ENCODE results near the gene SLC38A8. TPM values are rescaled to one million over a fixed set of nuclear protein-coding genes. Genes with fewer than 3 reads are reported as not detected.

The SLC38A8 gene
- total and polyA plus RNA-seq, 3 donors from 2014 or later: 0.33 to 0.43 (median 0.39) TPM

DNA sequence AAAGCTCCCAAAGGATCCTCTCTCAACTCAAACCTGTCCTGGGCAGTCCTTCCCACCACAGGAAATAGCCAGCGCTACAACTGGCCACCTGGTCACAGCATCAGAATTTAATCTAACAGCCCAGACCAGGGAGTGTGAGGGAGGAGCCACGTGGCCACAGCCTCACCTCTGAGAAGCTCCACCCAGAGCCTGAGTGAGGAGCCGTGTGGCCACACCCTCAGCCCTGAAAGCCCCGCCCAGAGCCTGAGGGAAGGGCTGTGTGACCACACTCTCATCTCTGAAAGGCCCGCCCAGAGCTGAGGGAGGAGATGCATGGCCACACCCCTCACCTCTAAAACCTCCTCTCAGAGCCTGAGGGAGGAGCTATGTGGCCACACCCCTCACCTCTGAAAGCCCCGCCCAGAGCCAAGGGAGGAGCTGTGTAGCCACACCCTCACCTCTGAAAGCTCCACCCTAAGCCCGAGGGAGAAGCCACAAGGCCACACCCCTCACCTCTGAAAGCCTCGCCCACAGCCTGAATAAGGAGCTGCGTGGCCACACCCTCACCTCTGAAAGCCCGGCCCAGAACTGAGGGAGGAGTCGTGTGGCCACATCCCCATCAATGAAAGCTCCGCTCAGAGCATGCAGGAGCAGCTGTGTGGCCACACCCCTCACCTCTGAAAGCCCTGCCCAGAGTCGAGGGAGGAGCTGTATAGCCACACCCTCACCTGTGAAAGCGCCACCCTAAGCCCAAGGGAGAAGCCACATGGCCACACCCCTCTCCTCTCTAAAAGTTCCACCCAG lies 28.6 kb downstream of the SLC38A8 start:
- TF ChIP-seq, protein P1, sequence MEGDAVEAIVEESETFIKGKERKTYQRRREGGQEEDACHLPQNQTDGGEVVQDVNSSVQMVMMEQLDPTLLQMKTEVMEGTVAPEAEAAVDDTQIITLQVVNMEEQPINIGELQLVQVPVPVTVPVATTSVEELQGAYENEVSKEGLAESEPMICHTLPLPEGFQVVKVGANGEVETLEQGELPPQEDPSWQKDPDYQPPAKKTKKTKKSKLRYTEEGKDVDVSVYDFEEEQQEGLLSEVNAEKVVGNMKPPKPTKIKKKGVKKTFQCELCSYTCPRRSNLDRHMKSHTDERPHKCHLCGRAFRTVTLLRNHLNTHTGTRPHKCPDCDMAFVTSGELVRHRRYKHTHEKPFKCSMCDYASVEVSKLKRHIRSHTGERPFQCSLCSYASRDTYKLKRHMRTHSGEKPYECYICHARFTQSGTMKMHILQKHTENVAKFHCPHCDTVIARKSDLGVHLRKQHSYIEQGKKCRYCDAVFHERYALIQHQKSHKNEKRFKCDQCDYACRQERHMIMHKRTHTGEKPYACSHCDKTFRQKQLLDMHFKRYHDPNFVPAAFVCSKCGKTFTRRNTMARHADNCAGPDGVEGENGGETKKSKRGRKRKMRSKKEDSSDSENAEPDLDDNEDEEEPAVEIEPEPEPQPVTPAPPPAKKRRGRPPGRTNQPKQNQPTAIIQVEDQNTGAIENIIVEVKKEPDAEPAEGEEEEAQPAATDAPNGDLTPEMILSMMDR (IDR thresholded peaks at IDR 0.05): no peak
- no peak for TF ChIP-seq POLR2A (IDR thresholded peaks at IDR 0.05)
- Histone ChIP-seq H3K4me3 (no peak overlapping the region), H3K36me3 (ENCODE audit: low read depth, missing control alignments) (no peaks in the 10 kb centered on the region), H3K27me3 (no peaks in the 10 kb centered on the region), H3K27ac (no peak overlapping the region), H3K4me1 (no peaks in the 10 kb centered on the region), H3K9me3 (no peaks in the 10 kb centered on the region)
- intact Hi-C loops (cut with DNase I; ENCODE audit: low total_unique reads): no loop called here
- WGBS, 2 donors: 11 to 21% methylated on average over 9 to 13 of the region's 14 CpGs
- DNase-seq: peak; percentile 81

DNA sequence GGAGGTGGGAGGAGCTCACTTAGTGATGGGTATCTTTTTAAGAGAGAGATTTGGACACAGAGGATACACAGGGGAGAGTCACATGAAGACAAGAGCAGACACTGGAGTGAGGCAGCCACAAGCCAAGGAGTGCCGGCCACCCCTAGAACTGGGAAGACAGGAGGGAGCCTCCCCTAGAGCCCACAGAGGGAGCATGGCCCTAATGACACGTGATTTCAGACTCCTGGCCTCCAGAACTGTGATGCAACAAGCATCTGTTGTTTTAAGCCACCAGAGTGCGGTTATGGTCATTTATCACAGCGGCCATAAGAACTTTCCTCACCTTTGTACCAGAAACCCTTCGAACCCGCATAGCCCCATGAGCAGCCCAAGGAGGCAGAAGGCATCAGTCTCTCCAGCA lies 33.3 kb downstream of the SLC38A8 start:
- 91 to 95% methylated on average over 6 of the region's 6 CpGs for WGBS, 2 donors
- intact Hi-C loops (cut with DNase I; ENCODE audit: low total_unique reads): no loop called here
- TF ChIP-seq, protein P1 (IDR thresholded peaks at IDR 0.05): no peak
- H3K4me1 ChIP-seq: no peaks in the 10 kb centered on the region
- H3K27me3 ChIP-seq: no peaks in the 10 kb centered on the region
- no peaks in the 10 kb centered on the region for H3K9me3 ChIP-seq
- H3K27ac ChIP-seq: no peak overlapping the region
- DNase-seq: no peak
- H3K36me3 ChIP-seq (ENCODE audit: low read depth, missing control alignments): no peaks in the 10 kb centered on the region
- H3K4me3 ChIP-seq: no peak overlapping the region

DNA sequence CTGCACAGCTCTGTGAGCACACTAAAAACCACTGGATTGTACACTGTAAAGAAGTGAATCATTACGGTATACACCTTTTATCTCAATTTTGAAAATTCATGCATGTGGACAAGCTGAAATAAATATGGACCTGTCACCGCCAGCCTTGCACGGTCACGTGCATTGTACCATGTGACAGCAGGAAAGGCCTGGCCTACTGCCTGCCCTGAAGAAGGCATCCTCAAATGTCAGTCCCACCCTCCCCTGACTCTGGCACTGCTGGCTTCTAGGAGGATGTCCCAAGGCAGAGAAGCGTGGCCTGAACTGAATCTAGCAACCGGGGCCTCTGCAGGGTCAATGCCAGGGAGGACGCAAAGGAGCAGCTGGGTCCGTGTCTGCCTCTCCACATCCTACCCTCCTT lies 34.6 kb downstream of the SLC38A8 start:
- Histone ChIP-seq H3K36me3 (ENCODE audit: low read depth, missing control alignments) (no peaks in the 10 kb centered on the region), H3K4me3 (no peak overlapping the region), H3K9me3 (no peaks in the 10 kb centered on the region), H3K27ac (no peak overlapping the region), H3K4me1 (no peaks in the 10 kb centered on the region), H3K27me3 (no peaks in the 10 kb centered on the region)
- WGBS, 2 donors: 79 to 85% methylated on average over 8 of the region's 8 CpGs
- intact Hi-C loops (cut with DNase I; ENCODE audit: low total_unique reads): no loop called here
- DNase-seq: no peak
- TF ChIP-seq, protein P1 (IDR thresholded peaks at IDR 0.05): no peak
- no peak for TF ChIP-seq POLR2A (IDR thresholded peaks at IDR 0.05)

DNA sequence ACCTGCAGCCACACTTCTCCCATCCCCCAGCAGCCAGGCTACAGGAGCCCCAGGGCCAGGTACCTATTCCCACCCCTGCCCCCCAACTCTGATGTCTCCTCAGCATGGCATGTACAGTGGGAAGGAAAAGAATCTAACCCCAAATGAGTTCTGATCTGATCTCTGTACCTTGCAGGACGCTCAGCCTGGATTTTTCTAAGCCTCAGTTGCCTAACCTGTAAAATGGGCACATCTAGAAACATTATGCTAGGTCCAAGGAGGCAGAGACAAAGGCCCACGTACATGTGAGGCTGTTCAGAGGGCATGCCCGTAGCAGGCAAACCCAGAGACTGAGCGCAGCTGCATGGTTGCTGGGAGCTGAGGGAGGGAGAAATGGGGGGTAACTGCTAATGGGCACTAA lies 35.1 kb downstream of the SLC38A8 start:
- Histone ChIP-seq H3K27me3 (no peaks in the 10 kb centered on the region), H3K9me3 (no peaks in the 10 kb centered on the region), H3K4me3 (no peak overlapping the region), H3K27ac (no peak overlapping the region), H3K36me3 (ENCODE audit: low read depth, missing control alignments) (no peaks in the 10 kb centered on the region), H3K4me1 (no peaks in the 10 kb centered on the region)
- intact Hi-C loops (cut with DNase I; ENCODE audit: low total_unique reads): no loop called here
- 78 to 87% methylated on average over 4 of the region's 4 CpGs for WGBS, 2 donors
- TF ChIP-seq POLR2A (IDR thresholded peaks at IDR 0.05): no peak
- TF ChIP-seq, protein P1 (IDR thresholded peaks at IDR 0.05): no peak
- no peak for DNase-seq

DNA sequence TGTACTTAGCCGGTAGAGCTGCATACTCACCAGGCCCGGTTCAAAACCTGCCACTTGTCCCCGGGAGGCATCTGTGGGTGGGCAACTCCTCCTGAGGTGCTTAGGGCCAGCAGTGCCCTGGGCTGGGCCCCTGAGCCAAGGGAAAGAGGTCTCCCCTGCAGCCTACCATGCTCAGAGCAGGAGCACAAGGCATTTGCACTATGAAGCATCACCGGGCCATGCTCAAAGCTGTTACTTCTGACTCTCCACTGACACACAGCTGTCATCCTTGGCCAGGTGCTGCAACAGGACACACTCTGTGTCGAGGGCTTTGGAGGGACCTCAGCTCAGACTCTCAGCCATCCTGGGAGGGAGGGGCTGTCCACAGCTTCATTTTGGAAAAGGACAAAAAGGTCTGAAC lies 37.2 kb downstream of the SLC38A8 start:
- no peak overlapping the region for H3K4me3 ChIP-seq
- H3K27ac ChIP-seq: no peak overlapping the region
- H3K27me3 ChIP-seq: no peaks in the 10 kb centered on the region
- WGBS, 2 donors: 77 to 85% methylated on average over 5 of the region's 5 CpGs
- H3K36me3 ChIP-seq (ENCODE audit: low read depth, missing control alignments): no peaks in the 10 kb centered on the region
- TF ChIP-seq POLR2A (IDR thresholded peaks at IDR 0.05): no peak
- TF ChIP-seq, protein P1 (IDR thresholded peaks at IDR 0.05): no peak
- intact Hi-C loops (cut with DNase I; ENCODE audit: low total_unique reads): no loop called here
- H3K4me1 ChIP-seq: no peaks in the 10 kb centered on the region
- H3K9me3 ChIP-seq: no peaks in the 10 kb centered on the region
- no peak for DNase-seq
